Medulla oblongata (tissue), 1 donor: ENCODE data around the gene PTPRR.

Experiments used
- DNase-seq: peaks from one replicate; pipeline ENCODE4 v3.0.0-alpha.2; 2015; ENCODE audit errors: extremely low spot score

The PTPRR gene

DNA sequence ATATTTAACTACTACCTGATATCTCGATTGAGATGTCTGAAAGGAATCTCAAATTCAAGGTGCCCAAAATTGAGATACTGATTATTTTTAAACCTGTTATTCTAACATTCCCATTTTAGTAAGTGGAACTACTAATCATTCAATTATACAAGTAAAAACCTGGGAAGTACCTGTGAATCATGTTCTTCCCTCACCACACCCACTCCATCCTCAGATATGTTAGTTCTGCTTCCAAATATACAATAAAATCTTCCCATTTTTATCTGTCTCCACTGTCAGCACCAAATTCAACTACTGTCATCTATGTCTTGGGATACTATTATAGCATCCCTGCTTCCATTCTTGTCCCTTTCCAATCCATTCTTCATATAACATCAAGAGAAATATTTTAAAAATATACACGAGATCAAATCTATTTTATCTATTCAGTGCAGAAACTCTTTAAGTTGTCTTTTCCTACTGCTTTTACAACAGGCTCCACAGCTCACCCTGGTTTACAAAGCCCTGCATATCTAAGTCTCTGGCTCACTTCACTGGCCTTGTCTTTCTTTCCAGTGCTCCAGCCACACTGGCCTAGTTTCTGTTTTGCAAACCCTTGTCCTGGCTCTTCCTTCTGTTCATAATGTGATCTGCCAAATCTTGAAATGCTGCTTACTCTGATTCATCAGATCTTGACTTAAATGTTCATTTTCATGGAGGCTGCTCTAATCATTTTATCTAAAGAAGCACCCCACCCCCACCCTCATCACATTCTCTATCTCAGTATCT, 122.3 kb downstream of the PTPRR start:
- DNase-seq: no peak

DNA sequence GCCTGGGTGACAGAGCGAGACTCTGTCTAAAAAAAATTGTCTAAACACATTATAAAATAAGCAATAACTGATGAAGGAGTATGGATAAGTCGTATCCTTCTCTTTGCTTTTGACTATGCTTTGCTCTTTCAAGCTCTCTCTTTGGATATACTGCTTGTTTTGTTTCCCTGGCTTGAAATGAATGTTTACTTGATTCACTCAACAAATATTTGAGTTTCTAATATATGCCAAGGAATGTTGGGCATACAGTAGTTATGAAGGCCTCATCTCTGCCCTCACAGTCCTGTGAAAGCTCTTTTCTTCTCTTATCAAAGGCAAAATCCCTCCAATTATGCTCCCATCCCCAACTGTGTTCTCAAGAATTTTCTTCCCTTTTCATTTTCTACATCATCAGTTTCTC, 123.5 kb downstream of the PTPRR start:
- DNase-seq: no peak

DNA sequence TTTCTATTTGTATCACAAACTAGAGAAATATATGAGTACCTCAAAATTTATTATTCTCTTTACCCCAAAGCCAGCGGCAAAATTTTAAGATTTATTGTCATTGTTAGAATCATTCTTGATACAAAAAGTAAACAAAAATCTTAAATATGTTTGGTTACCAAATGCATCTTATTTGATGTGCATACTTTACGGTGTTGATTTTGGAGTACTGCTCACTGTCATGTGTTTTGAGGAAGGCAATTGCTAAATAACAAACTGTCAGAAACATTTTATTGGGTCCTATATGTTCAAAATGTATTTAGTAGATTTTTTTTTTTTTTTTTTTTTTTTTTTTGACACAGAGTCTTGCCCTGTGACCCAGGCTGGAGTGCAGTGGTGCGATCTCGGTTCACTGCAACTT, 124.9 kb downstream of the PTPRR start:
- no peak for DNase-seq

DNA sequence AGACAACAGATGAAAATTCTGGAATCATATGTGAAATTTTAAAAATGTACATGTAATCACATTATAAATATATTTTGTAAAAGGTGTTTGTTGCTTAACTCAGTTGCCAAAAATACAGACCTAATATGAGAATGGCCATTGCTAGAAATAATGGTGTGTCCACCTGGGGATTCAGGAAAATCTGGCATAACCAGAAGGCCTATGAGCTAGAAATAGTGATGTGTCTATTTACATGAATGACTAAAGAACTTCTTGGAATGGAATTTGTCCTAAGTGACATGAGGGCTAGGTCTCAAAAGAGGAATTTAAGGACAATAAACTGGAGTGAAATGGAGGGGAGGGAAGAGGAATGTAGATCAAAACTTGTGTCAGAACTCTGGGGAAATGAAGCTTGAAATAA, 126.4 kb downstream of the PTPRR start:
- DNase-seq: no peak

DNA sequence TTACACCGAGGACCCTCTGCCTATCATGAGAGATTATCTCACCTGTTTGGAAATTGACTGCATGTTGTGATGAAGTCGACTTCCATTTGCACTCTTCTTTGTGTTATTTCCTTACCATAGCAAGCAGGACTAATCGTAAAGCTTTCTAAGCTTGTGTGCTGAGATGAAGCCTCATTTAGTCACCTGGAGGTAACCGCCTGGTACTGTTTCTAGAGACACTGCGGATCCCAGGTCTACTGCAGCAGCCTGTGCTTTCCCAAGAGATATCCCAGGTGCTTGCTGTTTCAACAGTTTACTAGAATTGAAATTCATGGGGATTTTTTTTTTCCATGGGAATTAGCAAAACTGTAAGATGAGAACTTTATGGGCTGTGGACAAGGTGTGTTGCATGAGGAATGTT, 131.8 kb downstream of the PTPRR start:
- no peak for DNase-seq

DNA sequence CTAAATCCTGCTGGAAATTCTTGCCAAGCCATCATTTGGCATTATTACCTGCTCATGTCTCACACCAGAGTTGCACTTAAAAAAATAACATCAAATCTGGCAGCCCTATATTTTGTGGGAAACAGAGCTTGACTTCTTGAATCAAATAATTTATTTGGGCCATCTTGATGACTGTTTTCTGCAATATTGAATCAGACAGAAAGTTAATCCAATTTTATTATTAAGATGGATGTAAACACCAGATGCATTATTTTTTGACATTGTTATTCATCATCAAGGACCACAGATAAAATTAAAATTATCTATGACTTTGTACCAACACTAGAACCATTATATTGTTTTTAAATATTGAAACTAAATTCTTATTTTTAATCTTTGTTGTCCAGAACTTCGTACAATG, 132.9 kb downstream of the PTPRR start:
- DNase-seq: no peak

DNA sequence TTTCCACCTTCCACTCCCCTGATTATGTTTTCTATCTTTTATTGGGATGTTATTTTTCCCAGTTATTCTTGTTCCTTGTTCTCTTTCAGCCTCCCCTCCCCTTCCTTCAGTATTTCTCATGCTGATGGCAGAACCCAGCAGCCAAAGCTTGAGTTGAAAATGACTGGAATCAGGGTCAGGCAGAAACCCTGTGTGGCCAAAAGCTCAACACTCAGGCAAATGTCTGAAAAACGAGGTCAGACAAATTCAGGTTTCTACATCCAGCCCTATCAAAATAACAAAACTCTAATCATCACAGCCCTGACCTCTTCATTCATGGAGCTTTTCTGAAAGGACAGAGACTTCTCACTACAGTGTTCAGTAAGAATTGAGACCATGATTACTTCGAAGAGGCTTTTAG, 134.6 kb downstream of the PTPRR start:
- DNase-seq: no peak

DNA sequence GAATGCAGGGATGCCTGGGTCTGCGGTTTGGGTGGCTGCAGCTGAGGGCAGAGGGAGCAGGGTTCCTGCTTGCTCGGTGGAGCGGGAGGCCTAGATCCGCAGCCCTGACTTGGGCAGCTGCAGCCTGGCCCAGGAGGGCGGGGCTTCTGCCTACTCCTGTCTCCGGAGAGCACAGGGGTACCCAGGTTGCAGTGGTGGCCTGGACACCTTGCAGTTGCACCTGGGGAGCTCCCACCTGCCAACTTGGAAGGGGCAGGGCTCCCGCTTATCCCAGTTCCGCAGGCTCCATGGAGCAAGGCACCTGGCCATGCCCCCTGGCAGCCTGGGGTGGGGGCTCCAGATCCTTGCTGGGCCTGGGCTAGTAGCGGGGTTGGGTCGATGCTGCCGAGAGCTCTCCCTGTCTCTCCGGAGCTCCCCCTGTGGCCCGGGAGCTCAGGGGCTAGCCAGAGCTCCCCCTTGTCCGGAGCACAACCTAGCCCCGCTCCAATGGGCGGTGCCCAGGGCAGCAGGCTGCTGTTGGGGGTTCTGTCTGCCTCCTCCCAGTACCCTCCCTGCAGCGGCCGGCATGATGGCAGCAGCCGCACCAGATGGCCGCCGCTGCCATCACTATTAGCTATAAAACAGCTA, 136.4 kb downstream of the PTPRR start:
- DNase-seq: no peak

DNA sequence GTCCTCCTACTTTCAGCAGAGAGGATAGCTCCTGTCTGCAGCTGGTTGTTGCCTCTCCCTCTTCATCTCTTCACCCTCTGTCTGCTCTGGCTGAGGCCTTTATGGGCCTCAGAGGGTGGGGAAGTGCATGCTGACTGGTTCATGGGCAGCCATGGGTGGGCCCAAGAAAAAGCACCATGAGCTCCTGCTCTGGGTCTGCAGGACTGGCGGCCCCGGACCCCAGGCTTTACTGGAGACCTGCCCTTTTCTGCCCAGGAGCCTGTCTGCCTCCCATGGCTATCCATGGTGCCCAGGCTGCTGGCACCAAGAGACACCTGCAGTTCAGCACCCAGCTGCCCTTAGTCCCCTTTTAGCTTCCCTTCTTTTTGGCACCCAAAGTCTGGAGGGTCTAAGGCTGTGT, 137.1 kb downstream of the PTPRR start:
- DNase-seq: no peak

DNA sequence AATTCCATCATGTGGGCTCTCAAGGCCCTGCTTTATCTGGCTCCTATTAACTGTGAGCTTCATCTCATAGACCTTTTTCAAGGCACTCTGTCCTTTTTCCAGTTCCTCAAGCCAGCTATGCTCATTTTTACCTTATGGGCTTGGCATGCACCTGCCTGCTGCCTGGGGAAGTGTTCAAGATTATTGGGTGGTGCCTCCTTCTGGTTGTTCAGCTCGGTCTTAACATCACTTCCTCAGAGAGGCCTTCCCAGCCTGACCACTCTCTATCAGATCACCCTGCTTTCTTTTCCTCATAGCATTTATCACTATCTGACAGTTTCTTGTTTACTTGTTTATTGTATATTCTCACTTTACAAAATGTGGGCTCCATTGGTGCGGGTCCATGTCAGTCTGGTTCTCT, 141.3 kb downstream of the PTPRR start:
- no peak for DNase-seq

DNA sequence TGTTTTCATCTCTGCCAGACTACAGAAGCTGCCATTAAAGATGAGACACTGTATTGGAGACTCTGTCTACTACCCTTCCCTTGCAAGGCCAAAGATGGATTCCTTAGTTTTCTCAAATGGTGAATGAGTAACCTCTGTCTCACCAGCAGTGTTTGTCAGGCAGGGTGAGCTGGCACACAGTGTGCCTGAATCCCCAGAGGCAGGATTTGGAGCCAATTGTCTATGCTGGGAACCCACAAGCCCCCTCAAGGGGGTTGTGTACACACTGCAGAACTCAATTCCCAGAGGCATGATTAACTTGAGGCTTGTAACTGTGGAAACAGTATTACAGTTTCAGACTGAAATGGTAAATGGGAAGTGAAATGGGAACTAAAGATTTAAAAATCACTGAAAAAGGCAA, 146.5 kb downstream of the PTPRR start:
- DNase-seq: no peak

DNA sequence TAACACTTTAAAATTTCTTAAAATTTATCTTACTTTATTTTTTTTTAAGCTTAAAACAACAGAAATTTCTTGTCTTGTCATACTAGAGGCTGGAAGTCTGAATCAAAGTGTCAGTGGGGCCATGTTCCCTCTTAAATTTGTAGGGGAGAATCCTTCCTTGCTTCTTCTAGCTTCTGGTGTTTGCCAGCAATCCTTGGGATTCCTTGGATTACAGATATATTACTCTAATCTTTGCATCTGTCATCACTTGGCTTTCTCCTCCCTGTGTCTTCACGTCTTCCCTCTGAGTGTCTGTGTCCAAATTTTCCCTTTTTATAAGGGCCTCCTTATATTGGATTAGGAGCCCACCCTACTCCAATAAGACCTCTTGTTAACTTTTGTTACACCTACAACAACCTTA, 147.7 kb downstream of the PTPRR start:
- no peak for DNase-seq

DNA sequence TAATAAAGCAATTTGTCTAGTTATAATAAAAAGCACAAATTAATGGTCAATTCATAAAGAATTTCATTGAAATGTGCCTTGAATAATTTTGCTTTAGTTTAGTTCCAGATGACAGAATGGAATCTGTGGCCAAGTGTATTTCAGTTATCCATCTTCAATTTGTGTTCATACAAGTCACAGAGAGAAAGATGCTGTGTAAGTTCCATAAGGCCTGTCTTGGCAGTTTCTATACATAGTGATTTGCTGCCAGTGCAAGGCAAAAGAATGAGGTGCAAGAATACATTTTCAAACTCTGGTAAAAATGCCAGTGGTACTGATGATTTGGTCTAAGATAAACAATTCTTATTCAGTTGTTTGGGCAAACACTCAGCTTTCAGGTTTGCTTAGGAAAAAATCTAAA, 149.0 kb downstream of the PTPRR start:
- no peak for DNase-seq

DNA sequence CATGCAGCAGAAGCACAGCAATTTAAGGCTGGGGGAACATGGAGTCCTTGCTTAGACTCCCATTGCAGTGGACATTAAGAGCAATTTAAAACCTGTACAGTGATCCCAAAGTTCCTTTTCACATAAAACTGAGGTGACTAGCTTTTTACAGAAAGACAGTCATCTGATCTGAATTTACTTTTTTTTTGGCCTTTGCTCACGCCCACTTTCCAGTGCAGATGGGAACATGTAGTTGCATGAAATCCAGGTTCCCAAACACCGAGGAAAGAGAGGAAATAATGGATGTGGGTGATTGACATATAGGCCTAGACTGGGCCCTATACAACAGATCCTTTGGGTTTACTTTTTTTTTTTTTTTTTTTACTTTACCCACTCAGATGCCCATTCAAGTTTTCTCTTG, 156.9 kb downstream of the PTPRR start:
- DNase-seq: no peak

DNA sequence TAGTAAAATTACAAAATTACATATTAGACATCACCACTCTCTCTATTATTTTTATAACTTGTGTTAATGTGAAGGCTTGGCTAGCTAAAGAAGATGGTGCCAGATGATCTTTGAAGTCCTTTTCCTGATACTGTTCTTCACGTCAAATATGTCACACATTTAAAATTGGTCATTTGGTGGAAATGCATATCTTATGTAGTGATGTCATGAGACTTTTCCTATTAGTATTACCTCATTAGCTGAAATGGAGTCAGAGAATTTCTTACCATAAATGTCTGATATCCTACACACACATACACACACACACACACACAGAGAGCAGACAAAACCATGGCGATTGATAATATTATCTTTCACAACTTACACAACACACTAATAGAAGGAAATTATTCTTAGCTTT, 158.5 kb downstream of the PTPRR start:
- no peak for DNase-seq

DNA sequence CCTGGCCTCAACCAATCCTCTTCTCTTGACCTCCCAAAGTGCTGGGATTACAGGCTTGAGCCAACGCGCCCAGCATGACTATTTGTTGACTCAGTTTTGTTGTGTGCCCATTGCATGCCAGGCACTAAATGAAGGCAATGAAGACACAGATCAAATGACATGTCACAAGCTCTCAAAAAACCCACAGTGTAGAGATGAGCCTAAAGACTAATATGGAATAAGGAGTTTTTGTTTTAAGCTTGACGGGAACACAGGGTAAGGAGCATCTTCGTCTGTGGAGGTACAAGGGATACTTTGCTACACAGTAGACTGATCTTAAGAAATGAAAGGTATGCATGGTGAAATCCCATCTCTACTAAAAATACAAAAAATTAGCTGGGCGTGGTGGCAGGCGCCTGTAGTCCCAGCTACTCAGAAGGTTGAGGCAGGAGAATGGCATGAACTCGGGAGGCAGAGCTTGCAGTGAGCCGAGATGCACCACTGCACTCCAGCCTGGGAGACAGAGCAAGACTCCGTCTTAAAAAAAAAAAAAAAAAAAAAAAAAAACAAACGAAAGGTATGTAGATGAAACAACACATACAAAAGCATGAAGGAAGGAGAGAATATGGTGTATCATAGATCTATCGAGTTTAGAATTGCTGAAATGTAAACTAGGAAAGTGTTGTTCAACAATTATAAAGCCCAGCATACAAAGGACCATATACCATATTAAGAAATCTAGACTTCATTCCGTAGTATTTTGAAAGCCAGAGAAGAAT, 161.2 kb downstream of the PTPRR start:
- no peak for DNase-seq

DNA sequence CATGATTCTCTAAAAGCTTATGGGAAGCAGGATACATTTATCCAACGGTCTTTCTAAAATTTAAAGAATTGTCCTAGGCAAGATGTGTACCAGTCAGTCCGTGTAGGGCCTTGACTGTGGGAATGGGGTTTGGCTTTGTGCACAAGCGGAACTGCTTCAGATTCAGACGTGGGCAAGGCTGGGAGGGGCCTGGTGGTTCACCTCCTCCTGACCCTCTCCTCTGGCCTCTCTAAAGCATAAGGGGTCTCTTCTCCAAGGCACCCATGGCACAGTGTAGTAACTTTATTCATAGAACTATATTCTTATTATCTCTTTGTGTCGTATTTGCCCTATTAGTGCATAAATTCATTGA, 162.1 kb downstream of the PTPRR start:
- DNase-seq: no peak

DNA sequence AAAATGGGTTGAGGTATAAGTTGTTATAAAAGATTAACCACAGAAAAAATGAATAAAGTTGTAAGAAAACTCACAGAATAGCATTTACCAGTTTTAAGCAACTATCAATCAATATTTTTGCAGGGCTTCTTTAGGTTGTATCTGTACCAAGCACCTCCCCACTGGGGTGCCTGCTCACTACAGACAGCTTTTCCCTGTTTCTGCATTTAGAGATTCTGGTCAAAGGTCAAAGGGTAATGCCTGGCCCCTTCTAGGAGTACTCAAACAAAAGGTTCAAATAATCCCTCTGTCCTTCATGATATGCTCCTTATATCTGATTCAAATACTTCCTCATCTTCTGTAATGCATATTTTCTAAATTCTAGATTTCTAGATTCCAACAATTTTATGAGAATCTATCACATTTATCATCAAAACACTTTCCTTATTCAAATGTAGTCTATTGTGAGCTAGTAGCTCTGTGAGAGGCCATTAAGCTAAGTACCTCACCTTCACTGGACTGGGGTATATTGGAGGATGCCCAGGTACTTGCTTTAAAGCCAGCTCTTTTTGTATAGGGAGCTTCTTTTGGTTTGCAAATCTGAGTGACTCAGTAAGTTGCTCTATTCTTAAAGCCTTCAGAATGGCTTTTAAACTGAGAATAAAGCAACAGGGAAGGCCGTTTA, 162.6 kb downstream of the PTPRR start:
- DNase-seq: no peak

DNA sequence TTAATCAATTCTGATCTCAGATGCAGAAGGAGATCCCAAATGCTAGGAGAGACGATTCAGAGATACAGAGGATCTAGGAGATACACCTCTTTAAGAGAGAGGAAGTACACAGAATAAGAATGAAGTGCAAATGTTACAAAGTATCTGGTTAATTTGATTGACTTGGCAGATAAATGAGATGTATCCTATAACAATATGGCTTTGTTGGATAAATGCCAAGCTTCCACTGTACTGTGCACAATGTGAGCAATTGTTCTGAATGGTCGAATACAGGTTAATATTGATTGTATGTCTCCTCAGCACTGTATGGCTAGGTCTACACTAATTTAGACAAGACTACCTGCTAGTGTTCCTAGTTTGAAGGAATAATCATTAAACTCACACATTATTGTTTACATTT, 163.7 kb downstream of the PTPRR start:
- DNase-seq: no peak

DNA sequence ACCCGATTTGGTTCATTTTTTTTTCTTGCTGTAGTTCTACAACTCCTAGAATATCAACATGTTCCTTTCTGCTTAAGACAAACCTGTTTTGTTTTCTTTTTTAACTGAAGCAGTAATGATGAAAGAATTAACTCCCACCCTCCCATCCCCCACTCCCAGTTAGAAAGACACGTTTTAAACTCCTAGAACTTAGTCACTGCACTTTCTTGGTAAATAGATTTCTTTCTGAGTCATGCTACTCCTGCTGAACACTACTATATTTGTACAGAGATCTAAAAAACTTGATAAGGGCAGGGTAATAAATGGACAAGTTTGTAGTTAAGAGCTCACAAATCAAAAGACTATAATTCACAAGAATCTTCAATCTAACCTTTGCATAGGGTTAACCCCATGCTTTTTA, 164.4 kb downstream of the PTPRR start:
- no peak for DNase-seq

DNA sequence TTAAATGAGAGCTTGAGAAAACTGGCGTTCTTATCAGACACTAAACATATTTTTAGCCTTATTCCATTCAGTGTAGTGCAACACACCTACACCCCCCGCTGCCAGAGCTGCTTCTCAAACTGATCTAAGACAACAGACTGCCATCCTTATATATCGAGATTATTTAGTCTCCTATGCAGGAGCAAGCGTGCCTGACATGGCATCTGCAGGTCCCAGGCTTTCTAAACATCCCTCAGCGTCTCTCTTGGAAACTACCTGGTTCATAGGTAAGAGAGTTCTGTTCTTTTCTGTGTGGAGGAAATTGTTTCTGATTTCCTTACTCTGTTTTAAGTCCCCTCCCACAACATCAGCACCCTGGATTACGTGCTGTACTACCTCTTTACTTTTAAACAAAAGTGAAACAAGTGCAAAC, 166.2 kb downstream of the PTPRR start:
- DNase-seq: no peak

DNA sequence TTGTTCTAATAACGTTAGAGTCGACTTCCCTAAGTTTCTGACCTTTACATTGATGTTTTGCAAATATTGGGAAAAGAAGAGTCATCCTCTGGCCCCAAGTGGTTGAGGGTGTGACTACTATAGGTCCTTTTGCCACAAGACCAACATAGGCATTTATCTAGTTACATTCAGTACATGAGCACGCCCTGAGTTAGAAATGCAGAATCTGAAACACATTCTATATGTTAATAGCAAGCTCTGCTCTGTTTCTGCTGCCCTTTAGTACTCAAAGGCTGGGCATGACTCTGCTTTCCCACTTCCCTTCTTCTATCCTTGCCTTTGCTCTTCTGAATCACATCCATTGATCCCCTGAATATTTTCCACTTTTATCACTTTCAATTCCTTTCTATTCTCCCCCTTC, 168.2 kb downstream of the PTPRR start:
- DNase-seq: no peak

DNA sequence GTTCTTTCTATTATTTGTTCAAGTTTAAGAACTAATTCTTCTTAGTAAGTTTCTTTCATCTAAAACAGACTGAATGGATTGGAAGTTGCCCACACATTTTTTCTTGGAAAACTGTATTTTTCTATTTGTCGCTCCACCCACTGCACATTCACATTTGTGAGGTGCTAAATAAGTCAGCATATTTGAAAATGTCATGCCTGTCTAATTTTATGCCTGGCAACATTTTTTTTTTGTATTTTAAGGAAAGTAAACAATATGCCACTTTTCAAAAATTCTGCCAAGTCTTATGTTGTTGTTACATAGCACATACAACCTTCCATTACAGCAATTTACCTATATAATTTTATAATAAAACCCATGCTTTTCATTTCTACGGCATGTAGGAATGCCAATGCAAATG, 170.6 kb downstream of the PTPRR start:
- DNase-seq: no peak
